ENCODE results near the gene HBG1.

HBG1 gene

DNA sequence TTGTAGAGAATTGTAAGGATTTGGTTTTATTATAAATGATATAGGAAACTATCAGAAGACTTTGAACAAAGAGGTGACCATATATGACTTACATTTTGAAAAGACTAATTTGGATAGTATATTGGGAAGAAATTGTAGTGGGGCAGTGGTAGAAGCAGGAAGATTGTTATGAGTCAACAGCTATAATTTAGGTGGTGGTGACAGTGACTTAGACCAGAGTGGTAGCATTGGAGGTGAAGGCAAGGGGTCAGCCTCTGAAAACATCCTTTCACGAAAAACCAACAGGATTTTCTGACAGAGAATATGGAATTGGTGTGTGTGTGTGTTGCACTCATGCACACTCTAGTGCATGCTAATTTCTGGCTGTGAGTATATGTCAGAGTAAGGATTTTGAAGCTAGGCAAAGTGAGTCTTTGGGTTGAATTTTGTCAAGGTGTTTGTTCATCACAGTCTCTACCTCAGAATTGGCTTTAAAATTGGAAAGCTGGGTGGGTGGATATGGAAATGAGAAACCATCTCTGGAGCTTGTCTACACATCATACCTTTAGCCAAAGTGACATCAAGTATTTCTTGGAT lies 28.2 kb upstream of the HBG1 start:
- H3K4me3 ChIP-seq (ENCODE audit: low read length), result no peak overlapping the region
- TF ChIP-seq, protein P1, sequence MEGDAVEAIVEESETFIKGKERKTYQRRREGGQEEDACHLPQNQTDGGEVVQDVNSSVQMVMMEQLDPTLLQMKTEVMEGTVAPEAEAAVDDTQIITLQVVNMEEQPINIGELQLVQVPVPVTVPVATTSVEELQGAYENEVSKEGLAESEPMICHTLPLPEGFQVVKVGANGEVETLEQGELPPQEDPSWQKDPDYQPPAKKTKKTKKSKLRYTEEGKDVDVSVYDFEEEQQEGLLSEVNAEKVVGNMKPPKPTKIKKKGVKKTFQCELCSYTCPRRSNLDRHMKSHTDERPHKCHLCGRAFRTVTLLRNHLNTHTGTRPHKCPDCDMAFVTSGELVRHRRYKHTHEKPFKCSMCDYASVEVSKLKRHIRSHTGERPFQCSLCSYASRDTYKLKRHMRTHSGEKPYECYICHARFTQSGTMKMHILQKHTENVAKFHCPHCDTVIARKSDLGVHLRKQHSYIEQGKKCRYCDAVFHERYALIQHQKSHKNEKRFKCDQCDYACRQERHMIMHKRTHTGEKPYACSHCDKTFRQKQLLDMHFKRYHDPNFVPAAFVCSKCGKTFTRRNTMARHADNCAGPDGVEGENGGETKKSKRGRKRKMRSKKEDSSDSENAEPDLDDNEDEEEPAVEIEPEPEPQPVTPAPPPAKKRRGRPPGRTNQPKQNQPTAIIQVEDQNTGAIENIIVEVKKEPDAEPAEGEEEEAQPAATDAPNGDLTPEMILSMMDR (IDR thresholded peaks at IDR 0.05; ENCODE audit: insufficient read depth, low read depth, low read length, missing control alignments), result no peak
- no peak for DNase-seq (ENCODE audit: low read depth)

DNA sequence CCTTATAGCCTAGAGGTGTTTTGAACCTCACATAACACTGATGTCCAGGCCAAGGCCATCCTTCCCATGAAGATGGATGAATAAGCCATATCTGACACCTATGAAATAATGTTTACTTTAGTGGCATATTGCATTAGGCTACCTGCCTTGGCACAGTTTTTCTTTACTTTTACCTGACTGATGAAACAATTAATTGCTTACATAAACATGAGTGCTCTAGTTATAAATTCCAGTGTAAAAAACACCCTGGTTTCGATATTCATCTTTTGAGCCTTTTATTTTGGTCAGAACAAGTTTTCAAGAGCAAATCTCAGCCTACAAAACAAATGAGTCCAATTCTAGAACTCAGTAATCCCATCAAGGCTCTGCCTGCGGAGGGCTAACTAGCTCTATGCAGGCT lies 27.0 kb upstream of the HBG1 start:
- TF ChIP-seq, protein P1 (IDR thresholded peaks at IDR 0.05; ENCODE audit: insufficient read depth, low read depth, low read length, missing control alignments), result no peak
- no peak overlapping the region for H3K4me3 ChIP-seq (ENCODE audit: low read length)
- no peak for DNase-seq (ENCODE audit: low read depth)

- no peak overlapping the region for H3K4me3 ChIP-seq (ENCODE audit: low read length)
- no peak for DNase-seq (ENCODE audit: low read depth)
- TF ChIP-seq, protein P1 (IDR thresholded peaks at IDR 0.05; ENCODE audit: insufficient read depth, low read depth, low read length, missing control alignments), result no peak
These were observed 25.9 kb upstream of the HBG1 start for GRCh38 chr11:5275369-5276110.

DNA sequence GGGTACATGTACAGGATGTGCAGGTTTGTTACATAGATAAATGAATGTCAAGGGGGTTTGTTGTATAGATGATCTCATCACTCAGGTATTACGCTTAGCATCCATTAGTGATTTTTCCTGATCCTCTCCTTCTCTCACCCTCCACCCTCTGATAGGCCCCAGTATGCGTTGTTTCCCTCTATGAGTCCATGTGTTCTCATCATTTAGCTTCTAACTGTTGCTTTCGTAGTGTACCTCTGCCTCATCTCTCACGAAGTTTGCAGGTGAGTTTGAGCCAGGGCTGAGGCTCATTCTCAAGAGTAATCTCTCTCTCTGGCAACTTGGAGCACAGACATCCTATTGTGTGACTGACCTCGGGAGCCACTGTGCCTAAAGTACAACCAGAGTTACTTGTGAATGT lies 24.7 kb upstream of the HBG1 start:
- TF ChIP-seq, protein P1 (IDR thresholded peaks at IDR 0.05; ENCODE audit: insufficient read depth, low read depth, low read length, missing control alignments), result no peak
- DNase-seq (ENCODE audit: low read depth), result peak; percentile 6
- no peak overlapping the region for H3K4me3 ChIP-seq (ENCODE audit: low read length)

- TF ChIP-seq, protein P1 (IDR thresholded peaks at IDR 0.05; ENCODE audit: insufficient read depth, low read depth, low read length, missing control alignments), result no peak
- no peak overlapping the region for H3K4me3 ChIP-seq (ENCODE audit: low read length)
These were observed 22.8 kb upstream of the HBG1 start for GRCh38 chr11:5272395-5273017.

GRCh38 chr11:5269715-5270147 lies 20.1 kb upstream of the HBG1 start, which contains the start of gene HBE1:
HBE1 (minus strand) TSS chr11:5269945; CDS start chr11:5269890, 55 bp downstream.
- TF ChIP-seq, protein P1 (IDR thresholded peaks at IDR 0.05; ENCODE audit: insufficient read depth, low read depth, low read length, missing control alignments), result no peak
- DNase-seq (ENCODE audit: low read depth), result no peak
- H3K4me3 ChIP-seq (ENCODE audit: low read length), result no peak within 1 kb of the TSS

More at GRCh38 chr11:5272395-5273017, 22.8 kb upstream of the HBG1 start:
- no peak for DNase-seq (ENCODE audit: low read depth)
